ENCODE data around the gene NUBPL.

The NUBPL gene, protein sequence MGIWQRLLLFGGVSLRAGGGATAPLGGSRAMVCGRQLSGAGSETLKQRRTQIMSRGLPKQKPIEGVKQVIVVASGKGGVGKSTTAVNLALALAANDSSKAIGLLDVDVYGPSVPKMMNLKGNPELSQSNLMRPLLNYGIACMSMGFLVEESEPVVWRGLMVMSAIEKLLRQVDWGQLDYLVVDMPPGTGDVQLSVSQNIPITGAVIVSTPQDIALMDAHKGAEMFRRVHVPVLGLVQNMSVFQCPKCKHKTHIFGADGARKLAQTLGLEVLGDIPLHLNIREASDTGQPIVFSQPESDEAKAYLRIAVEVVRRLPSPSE

GRCh38 chr14:31561155-31561846, at the start of gene NUBPL:
TSS of gene NUBPL (plus strand) at chr14:31561404. CDS start at chr14:31561440, 36 bp downstream.
- DNase-seq (ENCODE audit: low read depth), result peak; percentile 94

- no peak for DNase-seq (ENCODE audit: low read depth)
Measured at GRCh38 chr14:31527087-31527486, 34.1 kb upstream of the NUBPL start.

GRCh38 chr14:31527546-31527945, 33.7 kb upstream of the NUBPL start:
- no peak for DNase-seq (ENCODE audit: low read depth)

DNA sequence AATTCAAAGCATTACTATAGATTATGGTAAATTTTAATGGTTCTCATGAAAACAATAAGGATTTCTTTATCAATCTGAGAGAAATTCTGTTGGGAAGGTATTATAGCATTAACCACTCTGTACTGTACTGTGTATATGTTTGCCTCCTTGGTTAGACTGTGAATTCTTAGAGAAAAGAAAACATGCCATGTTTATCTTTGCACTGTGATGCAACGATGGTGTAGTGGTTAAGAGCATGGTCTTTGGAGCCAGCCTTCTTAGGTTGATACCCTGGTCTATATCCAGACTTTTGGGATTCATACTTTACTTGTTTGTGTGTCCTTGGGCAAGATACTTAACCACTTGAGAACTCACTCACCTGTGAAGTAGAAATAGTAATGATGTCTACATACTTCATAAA, 32.2 kb upstream of the NUBPL start:
- DNase-seq (ENCODE audit: low read depth), result no peak

DNA sequence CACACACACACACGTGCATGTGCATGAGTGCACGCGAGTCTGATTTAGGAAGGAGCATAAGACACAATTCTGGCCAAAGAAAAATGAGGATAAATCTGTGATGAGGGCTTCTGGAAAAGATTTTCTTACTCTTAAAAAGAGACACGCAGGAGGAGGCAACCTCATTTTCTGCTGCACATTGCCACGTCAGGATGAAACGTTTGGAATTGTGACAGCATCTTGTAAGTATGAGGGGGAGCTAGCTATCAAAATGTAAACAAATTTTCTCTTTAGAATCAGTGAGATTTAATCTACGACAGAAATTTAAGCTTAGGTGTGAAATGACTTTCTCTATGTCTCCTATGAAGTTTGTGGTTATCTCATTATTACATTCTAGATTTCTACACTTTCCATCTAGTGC, 31.1 kb upstream of the NUBPL start:
- DNase-seq (ENCODE audit: low read depth), result no peak

DNA sequence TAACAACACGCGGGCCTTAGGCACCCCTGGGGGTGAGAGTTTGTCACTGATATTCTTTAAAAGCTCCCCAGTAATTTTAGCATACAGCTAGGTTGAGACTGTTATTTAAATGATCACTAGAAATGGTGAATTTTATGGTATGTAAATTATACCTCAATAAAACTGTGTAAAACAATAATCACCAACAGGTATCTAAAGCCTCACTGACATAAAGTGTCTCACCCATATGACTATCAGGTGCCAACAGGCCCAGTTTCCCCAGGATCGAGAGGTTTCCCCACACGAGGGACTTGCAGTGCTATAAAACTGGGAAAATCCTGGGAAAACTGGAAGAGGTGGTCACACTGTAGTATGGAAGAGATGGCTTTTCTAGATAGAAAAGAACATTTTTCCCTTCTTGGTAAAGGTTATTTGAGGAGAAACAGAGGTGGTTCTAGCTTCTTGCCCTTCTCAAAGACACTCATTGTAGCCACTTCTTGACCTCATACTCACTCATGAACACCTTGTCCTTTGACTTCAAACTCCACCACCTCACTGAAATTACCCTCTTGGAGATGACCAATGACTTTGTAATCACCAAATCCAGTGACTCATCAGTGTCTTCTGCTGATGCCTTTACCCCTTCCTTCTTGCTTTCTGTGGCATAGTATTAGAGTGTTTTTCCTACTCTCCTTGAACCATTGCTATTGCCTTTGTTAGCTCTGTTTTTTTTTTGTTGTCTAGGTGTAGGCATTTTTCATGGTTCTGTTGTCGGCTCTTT, 24.8 kb upstream of the NUBPL start:
- no peak for DNase-seq (ENCODE audit: low read depth)

GRCh38 chr14:31541702-31542101, 19.5 kb upstream of the NUBPL start:
- DNase-seq (ENCODE audit: low read depth), result no peak

GRCh38 chr14:31543969-31544799, 17.0 kb upstream of the NUBPL start:
- no peak for DNase-seq (ENCODE audit: low read depth)

- DNase-seq (ENCODE audit: low read depth), result no peak
Measured at GRCh38 chr14:31544816-31545215, 16.4 kb upstream of the NUBPL start.

GRCh38 chr14:31545328-31545727, 15.9 kb upstream of the NUBPL start:
- DNase-seq (ENCODE audit: low read depth), result no peak

DNA sequence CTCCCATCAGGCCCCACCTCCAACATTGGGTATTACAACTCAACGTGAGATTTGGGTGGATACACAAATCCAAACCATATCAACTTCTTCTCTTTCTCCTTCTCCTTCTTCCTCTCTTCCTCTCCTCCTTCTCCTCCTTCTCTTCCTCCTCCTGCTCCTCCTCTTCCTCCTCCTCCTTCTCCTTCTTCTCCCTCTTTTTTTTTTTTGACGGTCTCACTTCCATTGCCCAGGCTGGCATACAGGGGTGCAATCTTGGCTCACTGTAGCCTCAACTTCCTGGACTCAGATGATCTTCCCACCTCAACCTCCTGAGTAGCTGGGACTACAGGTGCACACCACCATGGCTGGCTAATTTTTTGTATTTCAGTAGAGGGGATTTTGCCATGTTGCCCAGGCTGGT, 11.4 kb upstream of the NUBPL start:
- no peak for DNase-seq (ENCODE audit: low read depth)

GRCh38 chr14:31550589-31550988, 10.6 kb upstream of the NUBPL start:
- DNase-seq (ENCODE audit: low read depth), result no peak

- DNase-seq (ENCODE audit: low read depth), result no peak
Measured at GRCh38 chr14:31556191-31556590, 5.0 kb upstream of the NUBPL start.

- no peak for DNase-seq (ENCODE audit: low read depth)
Measured at GRCh38 chr14:31559939-31560338, 1.3 kb upstream of the NUBPL start.

- no peak for DNase-seq (ENCODE audit: low read depth)
Measured at GRCh38 chr14:31560759-31561154, 447 bp upstream of the NUBPL start.

DNA sequence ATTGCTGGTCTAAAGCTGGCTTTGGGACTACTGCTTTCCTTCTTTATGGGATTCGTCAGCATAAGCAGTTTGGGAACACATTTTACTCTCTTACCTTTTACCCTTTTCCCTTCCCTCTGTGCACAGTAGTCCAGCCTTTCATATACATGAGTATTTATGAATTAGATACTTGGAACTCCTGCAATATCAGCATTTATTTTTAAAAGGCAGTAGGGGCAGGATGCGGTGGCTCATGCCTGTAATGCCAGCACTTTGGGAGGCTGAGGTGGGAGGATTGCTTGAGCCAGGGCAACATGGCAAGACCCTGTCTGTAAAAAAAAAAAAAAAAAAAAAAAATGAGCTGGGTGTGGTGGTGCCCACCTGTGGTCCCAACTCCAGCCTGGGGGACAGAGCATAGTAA, 3.0 kb downstream of the NUBPL start:
- no peak for DNase-seq (ENCODE audit: low read depth)

DNA sequence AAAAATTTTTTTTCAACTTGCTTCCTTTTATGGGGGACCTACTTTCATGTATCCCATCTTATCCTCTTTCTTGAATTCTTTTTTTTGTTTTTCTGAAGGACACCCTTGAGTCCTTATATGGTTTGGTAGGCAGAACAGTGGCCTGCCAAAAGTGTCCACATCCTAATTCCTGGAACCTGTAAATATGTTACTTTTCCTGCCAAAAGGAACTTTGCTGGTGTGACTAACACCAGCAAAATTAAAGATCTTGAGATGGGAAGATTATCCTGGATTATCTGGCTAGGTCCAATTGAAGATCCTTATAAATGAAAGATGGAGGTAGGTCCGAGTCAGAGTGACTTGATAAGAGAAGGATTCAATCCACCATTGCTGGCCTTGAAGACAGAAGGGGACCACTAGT, 5.3 kb downstream of the NUBPL start:
- no peak for DNase-seq (ENCODE audit: low read depth)

DNA sequence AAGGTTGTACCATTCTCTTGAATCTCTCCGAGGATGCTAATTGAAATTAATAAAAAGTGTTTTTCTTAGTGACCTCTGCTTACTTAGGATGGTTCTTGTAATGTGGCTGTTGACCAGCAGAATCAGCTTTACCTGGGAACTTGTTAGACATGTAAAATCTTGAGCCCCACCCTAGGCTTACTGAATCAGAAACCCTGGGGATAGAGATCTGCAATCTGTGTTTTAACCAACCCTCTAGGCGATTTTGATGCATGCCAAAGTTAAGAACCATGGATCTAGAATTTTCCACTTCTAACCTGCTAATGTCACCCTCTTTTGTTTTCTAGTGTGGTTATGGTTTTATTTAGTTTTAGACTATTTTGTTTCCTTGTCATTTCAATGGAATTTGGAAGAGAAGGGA, 6.5 kb downstream of the NUBPL start:
- DNase-seq (ENCODE audit: low read depth), result no peak

DNA sequence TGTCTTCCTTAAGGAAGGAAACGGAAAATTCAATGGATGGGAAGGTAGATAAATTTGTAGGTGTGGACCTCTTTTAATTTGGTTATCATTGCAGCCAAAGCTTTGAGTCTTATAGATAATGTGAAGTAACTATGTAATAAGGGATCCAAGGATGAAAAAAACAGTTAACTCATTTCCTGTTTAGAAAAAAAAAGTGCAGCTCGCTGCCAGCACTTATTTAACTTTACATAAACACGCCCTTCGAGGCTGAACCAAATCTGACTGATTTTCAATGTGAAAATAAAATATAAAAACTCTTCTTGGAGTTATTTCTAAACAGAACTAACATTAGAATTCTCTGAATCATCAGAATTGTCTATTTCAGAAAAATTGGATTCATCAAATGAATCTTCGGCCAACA, 7.0 kb downstream of the NUBPL start:
- DNase-seq (ENCODE audit: low read depth), result no peak

- no peak for DNase-seq (ENCODE audit: low read depth)
Measured at GRCh38 chr14:31568671-31569070, 7.5 kb downstream of the NUBPL start.

DNA sequence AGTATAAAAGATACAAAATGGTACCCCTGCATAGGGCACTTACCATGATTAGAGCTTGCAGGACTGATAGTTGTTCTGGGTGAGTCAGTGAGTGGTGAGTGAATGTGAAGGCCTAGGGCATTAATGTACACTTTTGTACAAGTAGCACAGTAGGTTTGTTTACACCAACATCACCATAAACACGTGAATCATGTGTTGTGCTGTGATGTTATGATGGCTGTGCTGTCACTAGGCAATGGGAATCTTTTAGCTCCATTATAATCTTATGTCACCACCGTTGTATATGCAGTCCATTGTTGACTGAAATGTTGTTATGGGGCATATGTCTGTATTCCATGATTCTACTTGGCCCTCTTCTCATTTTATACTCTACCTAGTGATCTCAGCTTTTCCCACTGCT, 11.8 kb downstream of the NUBPL start:
- DNase-seq (ENCODE audit: low read depth), result no peak

DNA sequence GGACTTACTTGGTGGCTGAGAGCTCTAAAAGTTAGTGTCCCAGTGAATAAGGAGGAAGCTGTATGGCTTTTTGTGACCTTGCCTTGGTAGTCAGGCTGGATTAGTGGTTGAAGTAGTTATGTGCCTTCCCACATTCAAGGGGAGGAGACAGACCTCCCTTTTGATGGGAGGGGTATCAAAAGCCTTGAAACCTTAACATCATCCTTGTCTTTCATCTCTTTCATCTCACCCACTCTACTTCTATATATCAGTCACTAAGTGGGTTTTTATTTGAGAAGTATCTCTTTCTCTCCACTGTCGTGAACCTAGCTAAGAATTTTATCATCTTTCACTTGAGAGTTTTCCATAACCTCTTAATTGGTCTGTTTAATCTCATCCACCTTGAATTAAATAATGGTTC, 15.7 kb downstream of the NUBPL start:
- no peak for DNase-seq (ENCODE audit: low read depth)
